T-helper 22 cell (primary cell): ENCODE results near the gene RNF212B.
A peak's percentile ranks its signal among the peaks of the same experiment; 100 is the strongest.
"Not testable (repeated sequence)": the region's sequence is repeated elsewhere in the genome, so short reads cannot be mapped to it uniquely, and the experiment has no call there.

Experiments
- DNase-seq: peaks from one replicate; pipeline ENCODE4 v3.0.0-alpha.2; 2020; ENCODE audit warnings: low read depth

RNF212B gene

DNA sequence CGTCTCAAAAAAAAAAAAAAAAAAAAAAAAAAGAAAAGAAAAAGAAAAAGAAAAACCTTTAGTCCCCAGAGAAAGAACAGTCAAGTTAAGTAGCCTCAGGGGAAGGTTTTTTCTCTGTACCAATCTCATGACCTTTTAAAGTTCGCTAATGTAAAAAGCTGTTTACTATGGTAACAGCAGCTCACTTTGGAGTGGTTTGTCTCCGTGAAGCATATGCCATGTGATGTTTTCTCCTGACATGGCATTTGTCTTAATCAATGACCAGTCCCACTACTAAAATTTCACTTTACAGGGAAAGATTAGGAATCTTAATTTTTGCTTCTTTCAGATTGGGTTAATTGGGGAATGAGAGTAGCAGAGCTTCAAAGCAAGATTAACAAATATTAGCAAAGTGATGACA, 4.3 kb downstream of the RNF212B start:
- DNase-seq: no peak

DNA sequence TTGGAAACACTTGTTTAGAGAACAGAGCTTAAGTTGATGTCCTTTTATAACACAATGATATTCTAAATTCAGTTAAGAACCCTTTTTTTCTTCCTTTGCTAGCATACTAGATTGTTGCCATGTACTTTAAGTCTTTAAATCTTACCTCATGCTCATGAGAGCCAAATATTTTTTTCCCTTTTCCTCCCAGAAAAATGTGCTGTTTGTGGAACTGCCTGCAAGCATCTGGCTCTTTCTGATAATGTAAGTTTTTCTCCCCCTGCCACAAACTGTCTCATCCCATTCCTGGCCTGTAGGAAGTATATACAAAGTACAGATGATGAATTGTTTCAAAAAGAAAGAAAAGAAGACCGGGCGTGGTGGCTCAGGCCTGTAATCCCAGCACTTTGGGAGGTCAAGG, 5.3 kb downstream of the RNF212B start:
- DNase-seq: no peak

DNA sequence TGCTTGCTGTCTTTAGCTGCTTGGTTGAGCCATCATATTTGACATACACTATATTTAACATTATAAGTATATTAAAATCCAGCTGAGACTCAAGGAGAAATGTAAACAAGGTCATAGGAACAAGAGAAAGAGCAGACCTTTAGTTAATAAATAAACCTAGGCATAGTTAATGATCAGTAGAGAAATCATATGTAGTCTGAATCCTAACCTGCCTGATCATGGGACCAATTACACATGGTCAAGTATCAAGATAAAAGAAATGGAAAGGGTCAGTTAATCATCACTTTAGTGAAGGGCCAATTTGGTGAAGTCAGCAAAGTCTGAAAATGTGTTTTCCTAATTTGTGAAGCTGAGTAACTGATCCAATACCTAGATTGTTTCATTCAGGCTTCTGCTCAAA, 7.5 kb downstream of the RNF212B start:
- no peak for DNase-seq

DNA sequence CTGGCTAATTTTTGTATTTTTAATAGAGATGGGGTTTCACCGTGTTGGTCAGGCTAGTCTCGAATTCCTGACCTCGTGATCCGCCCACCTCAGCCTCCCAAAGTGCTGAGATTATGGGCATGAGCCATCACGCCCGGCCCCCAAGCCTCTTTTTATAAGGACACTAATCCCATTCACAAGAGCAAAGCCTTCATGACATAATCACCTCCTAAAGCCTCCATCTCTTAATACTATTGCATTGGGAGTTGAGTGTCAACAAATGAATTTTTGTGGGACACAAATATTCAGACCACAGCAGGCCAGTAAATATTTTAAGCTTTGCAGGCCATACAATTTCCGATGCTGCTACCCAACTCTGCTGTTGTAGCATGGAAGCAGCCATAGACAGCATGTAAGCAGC, 10.9 kb downstream of the RNF212B start:
- DNase-seq: no peak

DNA sequence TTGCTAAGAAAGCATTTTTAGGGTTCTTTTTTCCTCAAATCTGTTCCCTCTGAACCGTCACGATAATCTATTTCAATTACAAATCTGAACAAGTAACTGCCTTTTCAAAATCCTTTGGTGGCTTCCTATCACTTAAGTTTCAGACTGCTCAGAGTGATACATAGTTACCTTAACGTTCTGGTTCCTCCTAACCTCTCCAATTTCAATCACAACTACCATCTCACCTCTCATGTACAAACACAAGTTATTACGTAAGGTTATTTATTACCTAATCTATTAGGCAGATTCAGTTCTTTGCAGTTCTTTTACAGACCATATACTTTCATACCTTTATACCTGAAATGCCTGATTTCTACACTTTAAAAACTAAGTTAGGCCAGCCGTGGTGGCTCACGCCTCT, 12.1 kb downstream of the RNF212B start:
- DNase-seq: no peak

DNA sequence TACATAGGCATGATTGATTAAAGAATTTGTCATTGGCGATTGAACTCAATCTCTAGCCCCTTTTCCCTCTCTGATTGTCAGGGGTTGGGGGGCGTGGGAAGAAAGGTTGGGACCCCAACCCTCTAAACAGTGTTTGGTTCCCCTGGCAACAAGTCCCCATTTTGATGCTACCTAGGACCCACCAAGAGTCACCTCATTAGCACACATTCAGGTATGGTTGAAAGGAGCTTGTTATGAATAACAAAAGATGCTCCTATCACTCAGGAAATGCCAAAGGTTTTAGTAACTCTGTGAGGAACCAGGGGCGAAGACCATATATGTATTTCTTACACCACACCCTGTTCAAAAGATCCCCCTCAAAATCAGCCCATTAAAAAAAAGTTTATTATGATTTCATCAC, 14.3 kb downstream of the RNF212B start:
- DNase-seq: no peak

DNA sequence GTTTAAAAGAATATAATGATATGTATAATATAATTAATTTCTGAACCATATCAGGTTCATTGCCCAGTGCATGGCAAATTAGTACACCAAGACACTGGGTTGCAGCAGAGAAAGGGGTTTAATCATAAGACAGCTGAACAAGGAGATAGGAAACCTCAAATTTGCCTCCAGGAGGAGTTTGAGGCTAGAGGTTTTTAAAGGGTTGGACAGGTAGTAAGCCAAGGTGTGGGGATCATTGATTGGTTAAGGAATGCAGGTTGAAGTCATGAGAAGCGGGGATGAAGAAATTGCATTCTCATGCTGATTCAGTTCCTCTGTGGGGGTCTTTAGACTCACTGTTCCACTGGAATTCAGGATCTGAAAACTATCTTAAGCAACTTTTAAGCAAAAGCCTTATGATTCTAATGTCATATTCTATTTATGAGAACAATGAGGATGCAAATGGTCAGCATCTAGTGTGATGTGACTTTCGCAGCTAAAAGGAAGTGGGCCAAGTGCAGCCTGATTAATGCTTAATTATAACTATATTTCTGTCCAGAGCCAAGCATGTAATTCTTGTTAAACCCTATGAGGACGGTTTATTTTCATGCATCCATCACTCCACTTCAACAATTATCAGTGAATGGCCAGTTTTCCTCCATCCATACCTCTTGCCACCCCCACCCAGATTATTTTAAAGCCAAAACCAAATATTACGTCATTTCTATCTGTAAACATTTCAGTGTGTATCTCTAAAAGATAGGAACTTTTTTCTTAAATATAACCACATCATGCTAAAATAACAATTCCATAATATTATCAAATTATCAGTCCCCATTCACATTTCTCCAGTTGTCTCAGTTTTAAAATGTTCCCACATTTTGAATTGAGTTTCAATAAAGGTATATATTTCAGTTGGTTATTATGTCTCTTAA, 14.9 kb downstream of the RNF212B start:
- DNase-seq: no peak

DNA sequence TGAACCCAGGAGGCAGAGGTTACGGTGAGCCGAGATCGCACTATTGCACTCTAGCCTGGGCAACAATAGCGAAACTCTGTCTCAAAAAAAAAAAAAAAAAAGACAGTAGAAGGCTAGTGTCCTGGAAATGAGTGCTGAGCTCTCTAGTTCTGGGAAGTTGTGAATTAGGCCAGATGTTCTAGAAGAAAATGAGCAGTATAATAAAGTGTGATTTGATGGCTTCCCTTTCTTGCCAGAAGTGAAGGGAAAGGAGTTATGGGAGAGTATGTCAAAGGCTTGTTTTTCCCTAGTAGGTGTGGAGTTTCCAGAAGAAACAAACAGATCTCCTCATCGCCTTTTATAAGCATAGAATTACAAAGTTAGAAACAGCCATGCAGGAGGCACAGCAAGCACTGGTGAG, 20.5 kb downstream of the RNF212B start:
- DNase-seq: no peak

DNA sequence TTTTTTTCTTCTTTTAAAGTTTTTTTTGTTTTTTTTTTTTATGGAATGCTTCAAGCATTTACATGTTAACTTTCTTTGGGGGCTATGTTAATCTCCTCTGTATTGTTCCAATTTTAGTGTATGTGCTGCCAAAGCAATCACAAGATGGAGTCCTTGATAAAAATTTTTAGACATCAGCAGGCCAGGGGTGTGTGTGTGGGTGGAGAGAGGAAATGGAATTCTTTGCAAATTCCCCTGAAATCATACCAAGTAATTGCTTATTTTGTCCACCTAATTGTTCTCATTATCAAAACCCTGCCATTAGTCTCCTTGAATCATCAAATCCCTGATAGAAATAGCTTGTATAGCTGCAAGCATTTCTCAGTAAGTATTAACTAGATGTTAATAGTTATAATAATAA, 21.7 kb downstream of the RNF212B start:
- no peak for DNase-seq

DNA sequence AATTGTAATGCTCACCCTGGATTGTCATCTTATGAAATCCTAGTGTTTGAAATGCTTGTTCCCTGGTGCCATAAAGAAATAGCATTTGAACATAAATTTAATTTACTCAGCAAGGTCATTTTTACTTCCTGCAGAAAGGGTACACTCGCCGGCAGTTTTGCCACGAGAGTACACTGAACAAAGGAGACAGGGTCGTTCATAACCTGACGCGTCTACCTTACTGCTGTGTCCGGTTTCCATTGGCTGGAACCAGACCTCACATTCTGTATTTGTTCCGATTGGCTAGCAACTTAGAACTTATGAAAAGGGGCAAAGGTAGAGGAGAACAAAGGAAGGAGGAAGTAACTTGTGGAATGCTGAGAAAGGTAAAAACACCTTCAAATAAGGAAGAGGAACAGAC, 23.1 kb downstream of the RNF212B start:
- DNase-seq: not testable (repeated sequence)

DNA sequence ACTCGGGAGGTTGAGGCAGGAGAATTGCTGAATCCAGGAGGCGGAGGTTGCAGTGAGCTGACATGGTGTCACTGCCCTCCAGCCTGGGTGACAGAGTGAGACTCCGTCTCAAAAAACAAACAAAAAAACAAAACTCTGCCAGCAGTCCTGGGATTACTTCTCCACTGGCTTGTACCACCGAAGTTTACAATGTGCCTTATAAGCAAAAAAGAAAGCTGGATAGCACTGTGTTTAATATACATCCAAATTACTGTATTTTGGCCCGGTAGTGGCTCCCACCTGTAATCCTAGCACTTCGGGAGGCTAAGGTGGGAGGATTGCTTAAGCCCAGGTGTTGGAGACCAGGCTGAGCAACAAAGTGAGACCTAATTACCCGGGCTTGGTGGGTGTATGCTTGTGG, 31.5 kb downstream of the RNF212B start:
- DNase-seq: no peak

DNA sequence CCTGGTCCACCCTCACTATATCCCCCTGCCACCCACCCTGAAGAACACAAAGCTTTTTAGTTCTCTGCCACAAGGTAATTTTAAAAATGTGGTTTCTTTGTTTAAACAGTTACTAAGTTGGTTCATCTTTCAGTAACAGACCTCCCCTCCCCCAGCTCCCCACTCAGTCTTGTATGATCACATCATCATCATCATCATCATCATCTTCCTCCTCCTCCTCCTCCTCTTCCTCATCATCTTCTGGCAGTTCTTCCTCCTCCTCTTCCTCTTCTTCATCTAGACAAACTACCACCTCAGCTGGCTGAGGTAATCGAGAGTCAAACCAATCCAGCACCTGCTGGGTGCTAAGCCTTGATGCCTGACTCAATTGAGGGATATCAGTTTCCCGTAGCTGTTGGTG, 37.7 kb downstream of the RNF212B start:
- DNase-seq: no peak

DNA sequence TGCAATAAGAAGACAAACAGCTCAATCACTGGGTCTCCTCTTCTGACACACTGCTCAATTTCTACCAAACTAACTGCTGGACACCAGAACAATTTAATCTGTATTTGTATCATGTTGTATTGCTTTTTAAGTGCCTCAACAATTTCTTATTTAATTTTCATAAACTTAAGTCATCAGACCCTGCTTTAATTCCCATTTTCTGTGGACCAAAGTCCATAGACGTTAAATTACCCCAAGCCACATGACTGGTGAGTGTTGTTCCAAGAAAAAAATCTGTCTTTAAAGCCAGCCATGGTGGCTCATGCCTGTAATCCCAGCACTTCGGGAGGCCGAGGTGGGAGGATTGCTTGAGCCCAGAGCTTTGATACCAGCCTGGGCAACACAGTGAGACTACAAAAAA, 39.5 kb downstream of the RNF212B start:
- DNase-seq: no peak

DNA sequence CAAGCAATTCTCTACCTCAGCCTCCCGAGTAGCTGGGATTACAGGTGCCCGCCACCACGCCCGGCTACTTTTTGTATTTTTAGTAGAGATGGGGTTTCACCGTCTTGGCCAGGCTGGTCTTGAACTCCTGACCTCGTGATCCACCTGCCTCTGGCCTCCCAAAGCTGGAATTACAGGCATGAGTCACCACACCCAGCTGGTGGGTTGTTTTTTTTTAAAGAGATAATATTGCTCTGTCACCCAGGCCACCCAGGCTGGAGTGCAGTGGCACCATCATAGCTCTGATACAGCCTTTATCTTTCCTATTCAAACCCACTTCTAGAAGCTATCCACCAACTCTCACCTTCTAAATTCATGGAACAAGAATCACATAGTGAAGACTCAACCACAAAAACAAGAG, 40.2 kb downstream of the RNF212B start:
- DNase-seq: not testable (repeated sequence)

DNA sequence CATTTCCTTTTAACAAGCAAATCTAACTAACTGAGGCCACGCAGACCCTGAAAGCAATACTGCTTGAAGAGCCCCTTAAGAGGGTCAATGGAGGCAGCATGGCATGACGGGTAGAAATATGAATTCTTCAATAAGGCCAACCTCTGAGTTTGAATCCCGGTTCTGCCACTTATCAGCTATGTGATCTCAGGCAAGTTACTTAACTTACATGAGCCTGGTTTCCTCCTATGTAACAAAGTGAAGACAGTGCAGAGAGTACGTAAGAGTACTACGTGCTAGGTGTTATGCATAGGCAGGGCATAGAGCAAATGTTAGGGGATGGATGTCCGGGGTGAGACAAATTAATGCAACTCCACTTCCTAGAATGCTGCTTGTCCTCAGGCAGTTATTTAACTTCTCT, 43.5 kb downstream of the RNF212B start:
- DNase-seq: no peak

DNA sequence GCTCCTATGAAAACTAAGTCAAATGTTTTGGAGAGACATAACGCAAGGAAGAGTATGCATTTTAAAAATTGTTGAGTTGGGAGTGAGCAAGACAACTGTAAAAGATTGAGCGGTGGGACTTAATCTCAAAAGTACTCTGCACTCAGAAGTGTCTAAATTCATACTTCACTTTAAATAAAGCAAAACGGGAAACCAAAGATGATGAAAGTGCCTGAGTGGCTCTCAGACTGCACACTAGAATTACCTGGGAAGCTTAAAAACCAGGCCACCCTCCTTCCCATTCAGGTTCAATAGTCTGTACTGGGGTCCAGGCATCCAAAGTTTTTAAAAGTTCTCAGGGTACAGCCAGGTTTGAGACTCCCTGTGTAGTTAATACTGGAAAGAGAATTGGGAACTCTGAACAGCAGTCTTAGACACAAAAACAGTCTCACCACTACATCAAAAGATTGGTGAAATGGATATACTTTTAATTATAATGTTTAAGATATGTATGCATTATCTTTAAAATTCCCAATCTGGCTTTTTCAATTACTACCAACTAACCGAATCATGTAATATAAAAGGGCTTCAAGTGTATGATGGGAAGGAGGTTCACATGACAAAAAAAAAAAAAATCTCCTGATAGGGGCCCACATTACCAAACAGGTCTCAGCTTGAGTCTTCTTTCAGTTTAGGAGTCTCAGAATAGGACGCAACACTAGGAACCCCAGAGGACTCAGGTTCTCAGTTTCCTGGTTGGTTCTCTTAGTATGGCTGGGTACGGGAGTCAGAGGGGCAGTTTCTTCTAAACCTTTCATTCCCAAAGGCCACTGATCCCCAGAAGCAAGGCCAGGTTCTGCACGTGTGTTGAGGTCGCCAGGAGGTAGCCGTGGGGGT, 47.2 kb downstream of the RNF212B start:
- DNase-seq: no peak

DNA sequence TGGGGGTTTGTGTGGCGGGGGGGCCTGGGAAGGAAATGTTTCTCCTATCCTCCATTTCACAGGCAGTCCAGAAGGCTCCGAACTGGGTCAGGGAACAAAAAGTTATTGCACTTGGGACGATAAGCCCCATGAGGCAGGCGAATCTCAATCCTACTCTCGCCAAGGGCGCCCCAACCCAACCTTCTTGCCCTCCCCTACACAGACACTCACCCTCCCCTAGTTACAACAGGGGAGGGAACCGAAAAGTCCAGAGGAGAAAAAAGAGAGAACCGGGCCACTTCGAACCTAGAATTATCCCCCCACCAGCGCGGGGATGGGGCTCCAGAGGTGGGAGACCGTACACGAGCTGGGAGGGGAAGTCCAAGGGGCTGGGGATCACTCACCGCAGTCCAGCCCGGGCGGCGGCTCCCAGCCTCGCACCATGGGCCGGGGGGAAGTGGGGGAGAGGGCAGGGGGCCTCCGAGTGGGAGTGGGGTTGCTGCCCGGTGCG, 47.8 kb downstream of the RNF212B start:
- no peak for DNase-seq

DNA sequence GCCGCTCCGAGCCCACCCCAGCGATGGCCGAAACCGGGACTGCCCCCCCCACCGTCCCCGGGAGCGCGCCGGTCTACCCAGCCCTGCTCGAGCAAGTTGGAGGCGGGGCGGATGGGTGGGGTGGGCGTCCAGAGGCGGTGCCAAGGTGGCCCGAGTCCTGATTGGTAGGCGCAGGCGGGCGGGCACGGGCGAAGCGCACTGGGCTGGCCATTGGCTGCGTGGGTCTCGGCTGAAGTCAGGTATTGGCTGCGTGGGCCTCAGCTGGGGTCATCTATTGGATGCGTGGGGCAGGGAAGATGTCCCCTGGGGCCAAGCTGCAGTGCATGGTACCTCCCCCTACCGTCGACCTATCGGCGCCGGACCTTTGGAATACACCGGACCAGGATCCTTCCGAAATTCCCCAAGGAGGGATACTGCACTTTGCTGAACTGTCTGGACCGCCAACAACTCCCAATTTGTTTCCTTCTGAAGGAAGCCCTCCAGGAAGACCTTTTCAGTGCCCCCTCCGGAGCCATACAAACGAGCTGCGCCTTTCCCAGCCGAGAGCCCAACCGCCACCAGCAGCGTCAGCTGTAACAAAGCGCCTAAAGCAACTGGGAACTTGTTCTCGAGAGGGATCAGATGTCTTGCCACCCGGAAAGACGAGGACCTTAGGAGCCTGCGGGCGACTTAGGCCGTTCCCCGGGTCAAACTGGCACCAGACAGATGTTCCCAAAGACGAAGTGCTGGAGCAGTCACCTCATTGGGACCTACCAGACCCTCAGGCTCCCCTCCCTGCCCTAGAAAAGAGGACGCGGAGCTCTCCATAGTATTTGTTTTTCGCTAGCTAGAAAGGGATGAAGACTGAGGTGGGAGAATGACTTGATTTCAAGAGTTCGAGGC, 48.5 kb downstream of the RNF212B start, which contains the start of gene HOMEZ:
Gene HOMEZ (minus strand): TSS at position 113 of the 882 bp plus-strand sequence. CDS start 180 bp downstream, outside the sequence.
- peak; percentile 95 for DNase-seq

DNA sequence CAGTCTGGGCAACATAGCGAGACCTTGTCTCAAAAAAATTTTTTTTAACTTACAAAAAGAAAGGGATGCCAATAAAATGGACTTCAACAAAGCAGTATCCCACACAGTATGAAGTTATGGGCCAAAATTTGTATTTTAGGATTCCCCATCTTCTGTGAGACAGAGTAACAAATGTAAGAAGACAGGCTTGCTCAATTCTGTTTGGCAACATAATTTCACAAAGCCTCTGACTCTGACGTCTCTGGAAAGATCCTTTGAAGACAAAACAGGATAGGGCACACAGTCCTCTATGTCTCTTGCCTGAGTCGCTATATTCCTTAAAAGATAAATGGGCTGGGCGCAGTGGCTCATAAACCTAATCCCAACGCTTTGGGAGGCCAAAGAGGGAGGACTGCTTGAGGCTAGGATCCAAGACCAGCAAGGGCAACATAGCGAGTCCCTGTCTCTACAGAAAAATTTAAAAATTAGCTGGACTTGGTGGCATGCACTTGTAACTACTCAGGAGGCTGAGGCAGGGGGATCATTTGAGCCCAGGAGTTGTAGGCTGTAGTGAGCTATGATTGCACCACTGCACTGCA, 49.3 kb downstream of the RNF212B start:
- DNase-seq: no peak

DNA sequence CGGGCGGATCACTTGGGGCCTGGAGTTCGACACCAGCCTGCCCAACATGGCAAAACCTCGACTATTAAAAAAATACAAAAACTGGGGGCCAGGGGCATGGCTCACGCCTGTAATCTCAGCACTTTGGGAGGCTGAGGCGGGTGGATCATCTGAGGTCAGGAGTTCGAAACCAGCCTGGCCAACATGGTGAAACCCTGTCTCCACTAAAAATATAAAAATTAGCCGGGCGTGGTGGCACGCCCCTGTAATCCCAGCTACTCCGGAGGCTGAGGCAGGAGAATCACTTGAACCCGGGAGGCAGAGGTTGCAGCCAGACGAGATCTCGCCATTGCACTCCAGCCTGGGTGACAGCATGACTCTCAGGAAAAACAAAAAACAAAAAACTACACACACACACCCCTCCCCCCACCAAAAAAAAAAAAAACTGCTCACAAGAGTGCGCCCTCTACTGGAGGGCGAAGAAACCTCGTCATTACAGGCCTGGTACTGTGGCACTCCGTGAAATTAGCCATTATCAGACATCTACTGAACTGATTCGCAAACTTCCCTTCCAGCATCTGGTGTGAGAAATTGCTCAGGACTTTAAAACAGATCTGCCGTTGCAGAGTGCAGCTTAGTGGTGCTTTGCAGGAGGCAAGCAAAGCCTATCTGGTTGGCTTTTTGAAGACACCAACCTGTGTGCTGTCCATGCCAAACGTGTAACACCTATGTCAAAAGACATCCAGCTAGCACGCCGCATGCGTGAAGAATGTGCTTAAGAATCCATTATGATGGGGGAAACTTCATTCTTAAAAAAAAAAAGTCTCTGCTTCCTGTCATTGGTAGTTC, 57.2 kb downstream of the RNF212B start:
- DNase-seq: peak; percentile 30
